ENCODE measurements around the gene ARHGEF28.

- TF ChIP-seq, protein P1, sequence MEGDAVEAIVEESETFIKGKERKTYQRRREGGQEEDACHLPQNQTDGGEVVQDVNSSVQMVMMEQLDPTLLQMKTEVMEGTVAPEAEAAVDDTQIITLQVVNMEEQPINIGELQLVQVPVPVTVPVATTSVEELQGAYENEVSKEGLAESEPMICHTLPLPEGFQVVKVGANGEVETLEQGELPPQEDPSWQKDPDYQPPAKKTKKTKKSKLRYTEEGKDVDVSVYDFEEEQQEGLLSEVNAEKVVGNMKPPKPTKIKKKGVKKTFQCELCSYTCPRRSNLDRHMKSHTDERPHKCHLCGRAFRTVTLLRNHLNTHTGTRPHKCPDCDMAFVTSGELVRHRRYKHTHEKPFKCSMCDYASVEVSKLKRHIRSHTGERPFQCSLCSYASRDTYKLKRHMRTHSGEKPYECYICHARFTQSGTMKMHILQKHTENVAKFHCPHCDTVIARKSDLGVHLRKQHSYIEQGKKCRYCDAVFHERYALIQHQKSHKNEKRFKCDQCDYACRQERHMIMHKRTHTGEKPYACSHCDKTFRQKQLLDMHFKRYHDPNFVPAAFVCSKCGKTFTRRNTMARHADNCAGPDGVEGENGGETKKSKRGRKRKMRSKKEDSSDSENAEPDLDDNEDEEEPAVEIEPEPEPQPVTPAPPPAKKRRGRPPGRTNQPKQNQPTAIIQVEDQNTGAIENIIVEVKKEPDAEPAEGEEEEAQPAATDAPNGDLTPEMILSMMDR (conservative IDR thresholded peaks at IDR 0.05; ENCODE audit: low read length) = no peak
- no peak for TF ChIP-seq EZH2phosphoT487 (IDR thresholded peaks at IDR 0.05; ENCODE audit: borderline replicate concordance)
These were observed 195.0 kb downstream of the ARHGEF28 start for GRCh38 chr5:73821003-73821402.

Measured in Loucy (cell line).